HepG2 (cell line): Measurements from ENCODE around the gene SPAG5. TPM values are rescaled to one million over a fixed set of nuclear protein-coding genes. Genes with fewer than 3 reads are reported as not detected.
A peak's percentile ranks its signal among the peaks of the same experiment; 100 is the strongest.

Source experiments
- CREB1 ChIP-seq, 2 experiments: fragments of 450-650 bp in 1 of 2; IDR thresholded peaks; 2 replicates each; pipeline ENCODE4 v1.6.1; 2016 to 2017; ENCODE audit warnings: control low read depth in 1 of 2, mild to moderate bottlenecking in 1 of 2, missing compliant biosample characterization in 1 of 2, missing genetic modification characterization in 1 of 2
- CSRNP1 ChIP-seq: sonication (generic); formaldehyde crosslinking; IDR thresholded peaks from 2 replicates; pipeline ENCODE4 v1.8.1; 2023; ENCODE audit warnings: mild to moderate bottlenecking, missing genetic modification reagents
- DNMT1 ChIP-seq: sonication (generic); formaldehyde crosslinking; IDR thresholded peaks from 2 replicates; pipeline ENCODE4 v1.5.1; 2020; ENCODE audit warnings: mild to moderate bottlenecking, missing genetic modification reagents
- EP300 ChIP-seq, 3 experiments: sonication (generic) in 1 of 3; formaldehyde crosslinking in 1 of 3; IDR thresholded peaks; 2 replicates each; pipeline versions ENCODE4 v1.5.1 to v1.6.1; 2011 to 2020; ENCODE audit warnings: low read depth in 2 of 3, low read length in 2 of 3, borderline replicate concordance in 1 of 3, improper control_type of control experiment in 1 of 3, mild to moderate bottlenecking in 1 of 3, missing genetic modification reagents in 1 of 3, moderate library complexity in 1 of 3
- HBP1 ChIP-seq: IDR thresholded peaks from 2 replicates; pipeline ENCODE4 v1.6.1; 2016; ENCODE audit warnings: low read depth, control low read depth
- KAT8 ChIP-seq: IDR thresholded peaks from 2 replicates; pipeline ENCODE4 v1.6.1; 2016; ENCODE audit warnings: missing genetic modification reagents, missing compliant biosample characterization
- MAX ChIP-seq: IDR thresholded peaks from 2 replicates; pipeline ENCODE4 v1.6.1; 2012; ENCODE audit warnings: inconsistent platforms
- MIER3 ChIP-seq: IDR thresholded peaks from 2 replicates; pipeline ENCODE4 v1.6.1; 2016; ENCODE audit warnings: missing compliant biosample characterization, borderline replicate concordance
- POLR2AphosphoS5 ChIP-seq: IDR thresholded peaks from 2 replicates; pipeline ENCODE4 v1.6.1; 2012; ENCODE audit warnings: low read depth, low read length
- SOX5 ChIP-seq: IDR thresholded peaks from 2 replicates; pipeline ENCODE4 v1.6.1; 2016; ENCODE audit warnings: borderline replicate concordance
- SP1 ChIP-seq, 2 experiments: fragments of 450-650 bp in 1 of 2; sonication (generic) in 1 of 2; formaldehyde crosslinking in 1 of 2; IDR thresholded peaks; 2 replicates each; pipeline versions ENCODE4 v1.4.0 to v1.6.1; 2016 to 2020; ENCODE audit warnings: missing genetic modification reagents in 1 of 2
- SPEN ChIP-seq: sonication (generic); formaldehyde crosslinking; IDR thresholded peaks from 2 replicates; pipeline ENCODE4 v1.5.1; 2020; ENCODE audit warnings: low read depth, mild to moderate bottlenecking, missing genetic modification reagents
- TRIM24 ChIP-seq: sonication (generic); formaldehyde crosslinking; IDR thresholded peaks from 2 replicates; pipeline ENCODE4 v1.8.0; 2022; ENCODE audit warnings: mild to moderate bottlenecking, missing genetic modification reagents
- ZBED4 ChIP-seq: sonication (generic); formaldehyde crosslinking; IDR thresholded peaks from 2 replicates; pipeline ENCODE4 v1.4.0; 2020; ENCODE audit warnings: missing genetic modification reagents, borderline replicate concordance
- ZBTB38 ChIP-seq: sonication (generic); formaldehyde crosslinking; IDR thresholded peaks from 2 replicates; pipeline ENCODE4 v1.5.1; 2020; ENCODE audit warnings: mild to moderate bottlenecking, missing genetic modification reagents
- ZNF256 ChIP-seq: sonication (generic); formaldehyde crosslinking; conservative IDR thresholded peaks from 2 replicates; pipeline ENCODE4 v1.4.0; 2020; ENCODE audit warnings: missing genetic modification reagents
- ZNF350 ChIP-seq: sonication (generic); formaldehyde crosslinking; IDR thresholded peaks from 2 replicates; pipeline ENCODE4 v1.4.0; 2020; ENCODE audit warnings: mild to moderate bottlenecking, low read depth, missing genetic modification reagents, borderline replicate concordance
- ZNF615 ChIP-seq: sonication (generic); formaldehyde crosslinking; IDR thresholded peaks from 2 replicates; pipeline ENCODE4 v1.5.0; 2020; ENCODE audit warnings: mild to moderate bottlenecking, missing genetic modification reagents, borderline replicate concordance
- ZNF7 ChIP-seq: IDR thresholded peaks from 2 replicates; pipeline ENCODE4 v1.6.1; 2016; ENCODE audit warnings: missing biosample characterization, missing genetic modification reagents
- ZNF740 ChIP-seq: sonication (generic); formaldehyde crosslinking; IDR thresholded peaks from 2 replicates; pipeline ENCODE4 v1.4.0; 2020; ENCODE audit warnings: missing genetic modification reagents
- polyA plus RNA-seq, 8 experiments: library from polyadenylated mRNA; depleted of rRNA in 3 of 8; stranded (reverse) in 7 of 8; unstranded in 1 of 8; fragments of >200 nt; fragmentation: Illumina TruSeq in 4 of 8; extraction: Trizol in 4 of 8; gene quantifications; 2 replicates each; pipeline versions ENCODE4 v1.2.1 to v1.2.3, GENCODE V29; 2011 to 2016; ENCODE audit warnings: low read depth in 4 of 8, missing spikeins in 1 of 8, mixed read lengths in 1 of 8; ENCODE audit not compliant: insufficient read depth in 1 of 8
- total RNA-seq, 5 experiments: library from RNA; depleted of rRNA; stranded (reverse); fragments of >200 nt; fragmentation: Illumina TruSeq; extraction: Trizol; gene quantifications; 2 replicates each; pipeline ENCODE4 v1.2.3, GENCODE V29; 2016; ENCODE audit warnings: low read depth in 1 of 5

Gene SPAG5
- total and polyA plus RNA-seq, 2 of the 13 experiments (the other 11 are each of a cell fraction or from before 2014, with no cell fraction given), result 41.4 to 98.0 TPM

GRCh38 chr17:28576758-28577465 is 21.9 kb downstream of the SPAG5 start, which contains the start of gene ALDOC (continued):
- no peak for TF ChIP-seq ZBED4 (CRISPR knock-in tag)
- TF ChIP-seq EP300 (IDR thresholded peaks at IDR 0.05; ENCODE audit: low read depth in 2 of 2, low read length in 2 of 2), result no peak; a peak in 1 of 4 replicates
- TF ChIP-seq EP300 (CRISPR knock-in tag; IDR thresholded peaks at IDR 0.05; ENCODE audit: borderline replicate concordance), result peak; percentile 45; the same call in 1 of the 2 replicates
- no peak for TF ChIP-seq SP1 (IDR thresholded peaks at IDR 0.05)
- peak; percentile 98 for TF ChIP-seq SP1 (CRISPR knock-in tag; IDR thresholded peaks at IDR 0.05)
- TF ChIP-seq HBP1 (CRISPR knock-in tag), result peak; percentile 84; the same call in 1 of the 2 replicates
- peak; percentile 78; the same call in 1 of the 2 replicates for TF ChIP-seq ZBTB38 (CRISPR knock-in tag)
- TF ChIP-seq CREB1 (IDR thresholded peaks at IDR 0.05), result peak; percentile 47
- TF ChIP-seq CREB1 (CRISPR knock-in tag; IDR thresholded peaks at IDR 0.05), result 0 out of 2 replicates have a peak, but pooled peaks have one; percentile 31
- TF ChIP-seq DNMT1 (CRISPR knock-in tag), result no peak
- 0 out of 2 replicates have a peak, but pooled peaks have one; percentile 25 for TF ChIP-seq ZNF256 (CRISPR knock-in tag)
- no peak for TF ChIP-seq TRIM24 (CRISPR knock-in tag)
- 0 out of 2 replicates have a peak, but pooled peaks have one; percentile 31 for TF ChIP-seq ZNF740 (CRISPR knock-in tag)
- TF ChIP-seq POLR2AphosphoS5, result peak; percentile 82
- peak; percentile 47; the same call in 1 of the 2 replicates for TF ChIP-seq KAT8 (CRISPR knock-in tag)
- TF ChIP-seq CSRNP1 (CRISPR knock-in tag), result 0 out of 2 replicates have a peak, but pooled peaks have one; percentile 47
- TF ChIP-seq ZNF7 (CRISPR knock-in tag), result peak; percentile 53; the same call in 1 of the 2 replicates
- TF ChIP-seq SPEN, result peak; percentile 66; the same call in 1 of the 2 replicates
- peak; percentile 95 for TF ChIP-seq MAX
- peak; percentile 75; the same call in 1 of the 2 replicates for TF ChIP-seq ZNF350 (CRISPR knock-in tag)
- TF ChIP-seq MIER3 (CRISPR knock-in tag), result peak; percentile 89; the same call in 1 of the 2 replicates
- no peak for TF ChIP-seq ZNF615 (CRISPR knock-in tag)
- TF ChIP-seq SOX5 (CRISPR knock-in tag), result peak; percentile 86
